PC-9 (cell line): ENCODE measurements around the gene B4GALT1. TPM values are rescaled to one million over a fixed set of nuclear protein-coding genes. Genes with fewer than 3 reads are reported as not detected.

Experiments used
- BruUV-seq: library from RNA; stranded (reverse); fragments of 400-500 nt; replicated peaks from 2 replicates; lab custom pipeline; 2021; lab: Mats Ljungman, UMichigan
- CTCF ChIA-PET: fragments of 300-600 bp; sonication (Branson Sonifier 250); formaldehyde crosslinking; loops from one replicate; lab custom pipeline; 2022; ENCODE audit warnings: antibody characterized with exemption; lab: Charles Lee
- POLR2A ChIA-PET: fragments of 300-600 bp; sonication (Branson Sonifier 250); formaldehyde crosslinking; loops from one replicate; lab custom pipeline; 2022; ENCODE audit warnings: antibody characterized with exemption; ENCODE audit not compliant: unreplicated experiment; lab: Charles Lee
- DNase-seq, 2 experiments: peaks; one replicate each; pipeline versions ENCODE4 v3.0.0 to v3.0.0-alpha.2; 2015 to 2022; ENCODE audit warnings: mixed read lengths in 1 of 2
- H2AFZ ChIP-seq: fragments of 200-600 bp; sonication (generic); 2 replicates; pipeline ENCODE4 v1.8.1; 2017; ENCODE audit warnings: antibody characterized with exemption
- H3F3A ChIP-seq: fragments of 200-600 bp; sonication (generic); 2 replicates; pipeline ENCODE4 v1.8.1; 2017; ENCODE audit warnings: antibody characterized with exemption, mild to moderate bottlenecking, low read depth; ENCODE audit not compliant: insufficient read depth
- H3K27ac ChIP-seq: fragments of 200-600 bp; sonication (generic); 2 replicates; pipeline ENCODE4 v1.6.1; 2016; ENCODE audit warnings: mixed run types
- H3K27me3 ChIP-seq: fragments of 200-600 bp; sonication (generic); 2 replicates; pipeline ENCODE4 v1.6.1; 2016; ENCODE audit warnings: low read depth, mixed run types; ENCODE audit not compliant: insufficient read depth
- H3K36me3 ChIP-seq: fragments of 200-600 bp; sonication (generic); 2 replicates; pipeline ENCODE4 v1.6.1; 2016; ENCODE audit warnings: low read depth, mixed run types
- H3K4me1 ChIP-seq: fragments of 200-600 bp; sonication (generic); replicated peaks from 2 replicates; pipeline ENCODE4 v1.6.1; 2016; ENCODE audit warnings: mixed run types; ENCODE audit not compliant: insufficient read depth
- H3K4me2 ChIP-seq: fragments of 200-600 bp; sonication (generic); 2 replicates; pipeline ENCODE4 v1.6.1; 2017; ENCODE audit warnings: mixed run types
- H3K4me3 ChIP-seq: fragments of 200-600 bp; sonication (generic); 2 replicates; pipeline ENCODE4 v1.6.1; 2016; ENCODE audit warnings: mixed run types
- H3K79me2 ChIP-seq: fragments of 200-600 bp; sonication (generic); 2 replicates; pipeline ENCODE4 v1.6.1; 2017; ENCODE audit warnings: low read depth, mixed run types
- H3K9me2 ChIP-seq: fragments of 200-600 bp; sonication (generic); 2 replicates; pipeline ENCODE4 v1.8.1; 2017; ENCODE audit warnings: mild to moderate bottlenecking; ENCODE audit not compliant: insufficient read depth
- H3K9me3 ChIP-seq: fragments of 200-600 bp; sonication (generic); 2 replicates; pipeline ENCODE4 v1.8.1; 2016; ENCODE audit warnings: low read depth; ENCODE audit not compliant: insufficient read depth
- H4K20me1 ChIP-seq: fragments of 200-600 bp; sonication (generic); 2 replicates; pipeline ENCODE4 v1.8.1; 2017; ENCODE audit not compliant: insufficient read depth
- CTCF ChIP-seq: fragments of 200-600 bp; sonication (generic); conservative IDR thresholded peaks from 2 replicates; pipeline ENCODE4 v1.6.1; 2017; ENCODE audit warnings: mixed run types, antibody characterized with exemption, mild to moderate bottlenecking, moderate library complexity
- EZH2 ChIP-seq: fragments of 200-600 bp; sonication (generic); IDR thresholded peaks from 2 replicates; pipeline ENCODE4 v1.8.0; 2017; ENCODE audit warnings: antibody characterized with exemption, low read depth
- intact Hi-C: fragments of 100-400 bp; cut with micrococcal nuclease; formaldehyde crosslinking; loops from one replicate; pipeline ENCODE4 v1.10.0; 2022; ENCODE audit not compliant: unreplicated experiment
- total RNA-seq: library from RNA; stranded (reverse); gene quantifications from 2 replicates; pipeline ENCODE4 v1.2.3, GENCODE V29; 2021

Gene B4GALT1
- total RNA-seq, 1 experiment from 2014 or later, result 87.2 TPM

DNA sequence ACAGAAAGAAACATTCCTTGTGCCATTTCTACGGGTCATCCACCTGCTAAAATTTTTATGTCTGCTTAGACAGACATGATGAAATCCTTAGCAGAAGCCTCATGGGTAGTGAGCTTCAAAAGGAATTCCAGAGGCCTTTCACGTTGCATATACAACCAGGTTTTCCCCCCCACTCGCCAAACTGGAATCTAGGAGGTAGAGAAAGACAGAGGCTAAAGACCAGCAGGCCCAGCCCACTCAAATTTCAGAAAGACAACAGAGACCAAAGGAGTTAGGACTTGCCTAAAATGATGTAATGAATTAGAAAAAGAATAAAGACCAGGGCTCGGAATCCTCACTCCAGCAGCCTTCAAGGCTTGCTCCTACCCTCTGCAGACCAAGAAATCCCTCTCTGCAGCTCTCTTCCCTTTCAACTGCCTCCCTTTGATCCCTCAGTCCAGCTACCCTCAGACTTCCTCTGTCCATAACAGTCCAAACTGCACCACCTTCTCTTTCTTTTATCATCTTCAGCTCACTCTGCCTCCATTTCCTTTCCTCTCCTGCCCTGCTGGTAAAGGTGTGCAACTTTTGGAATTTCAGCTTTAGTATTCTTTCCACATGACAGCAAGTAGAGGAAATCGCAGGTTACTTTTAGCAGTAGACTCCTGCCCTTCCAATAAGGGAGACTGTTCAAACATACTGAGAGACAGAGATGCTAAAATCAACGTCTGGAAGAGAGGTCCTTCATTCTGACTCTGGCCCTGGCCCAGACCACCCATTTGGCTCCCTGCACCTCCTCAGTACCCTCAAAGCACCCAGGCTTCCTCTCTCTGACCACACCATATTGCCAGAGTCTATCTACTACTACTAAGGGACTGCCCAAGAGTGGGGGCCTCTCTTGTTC is 8.9 kb downstream of the B4GALT1 start:
- Histone ChIP-seq H2AFZ (no peak overlapping the region), H3K4me1 (peaks cover 70% of the 10 kb centered on the region), H3K79me2 (peaks cover 89% of the 10 kb centered on the region), H3K9me3 (no peaks in the 10 kb centered on the region), H3K27ac (peak overlapping the region; percentile 99), H3K4me3 (peak overlapping the region; percentile 93; the same call in 1 of the 2 replicates), H4K20me1 (no peaks in the 10 kb centered on the region), H3K4me2 (peak overlapping the region; percentile 94), H3K9me2 (no peaks in the 10 kb centered on the region), H3F3A (peaks cover 57% of the 10 kb centered on the region), H3K27me3 (no peaks in the 10 kb centered on the region), H3K36me3 (0 out of 2 replicates have a peak, but pooled peaks cover 4% of the 10 kb centered on the region)
- TF ChIP-seq CTCF, result no peak
- TF ChIP-seq EZH2, result no peak
- peak in 1 of 2 experiments; percentile 55 for DNase-seq
- intact Hi-C loops, result no loop called here
- no TSS peak for BruUV-seq
- ChIA-PET POLR2A (interaction anchor here (0.6 to 0.7 kb wide), 2 partner anchors 9 to 185 kb away, joined by 4 to 9 read pairs; partner anchors contain the start of gene B4GALT1), CTCF (interaction anchor here (0.7 kb wide), 1 partner anchor 19 kb away, joined by 3 read pairs; no protein-coding TSS in a partner anchor)

DNA sequence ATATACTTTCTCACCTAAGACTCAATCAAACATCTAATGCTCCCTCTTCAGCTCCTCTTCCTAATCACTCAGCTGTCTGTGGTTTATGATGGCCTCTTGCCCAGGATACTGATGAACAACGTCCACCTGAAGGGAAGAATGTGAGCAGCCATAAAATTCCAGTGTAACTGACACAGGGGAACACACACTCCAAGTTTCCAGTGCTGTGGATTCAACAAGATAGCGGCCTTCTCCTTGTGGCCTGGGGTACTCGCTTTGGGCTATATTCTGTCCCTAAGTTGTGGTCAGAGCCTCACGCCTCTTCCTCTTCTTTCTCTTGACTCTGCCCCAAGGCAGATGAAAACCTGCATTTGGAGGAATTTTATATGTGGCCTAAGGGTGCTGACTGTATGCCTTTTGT is 11.7 kb downstream of the B4GALT1 start:
- H3K9me3 ChIP-seq, result no peaks in the 10 kb centered on the region
- ChIA-PET POLR2A (interaction anchor here (0.6 kb wide), 1 partner anchor 24 kb away, joined by 32 read pairs; no protein-coding TSS in a partner anchor), CTCF (no interaction called here)
- 0 out of 2 replicates have a peak, but pooled peaks cover 4% of the 10 kb centered on the region for H3K36me3 ChIP-seq
- DNase-seq, result no peak
- no peaks in the 10 kb centered on the region for H3K27me3 ChIP-seq
- H3K4me3 ChIP-seq, result no peak overlapping the region
- peaks cover 73% of the 10 kb centered on the region for H3K4me1 ChIP-seq
- no TSS peak for BruUV-seq
- H3K27ac ChIP-seq, result no peak overlapping the region
- H2AFZ ChIP-seq, result no peak overlapping the region
- peaks cover 55% of the 10 kb centered on the region for H3F3A ChIP-seq
- intact Hi-C loops, result no loop called here
- H3K79me2 ChIP-seq, result peaks cover 98% of the 10 kb centered on the region
- no peak overlapping the region for H3K4me2 ChIP-seq
- H3K9me2 ChIP-seq, result no peaks in the 10 kb centered on the region
- no peaks in the 10 kb centered on the region for H4K20me1 ChIP-seq
- TF ChIP-seq EZH2, result no peak
- TF ChIP-seq CTCF, result no peak

DNA sequence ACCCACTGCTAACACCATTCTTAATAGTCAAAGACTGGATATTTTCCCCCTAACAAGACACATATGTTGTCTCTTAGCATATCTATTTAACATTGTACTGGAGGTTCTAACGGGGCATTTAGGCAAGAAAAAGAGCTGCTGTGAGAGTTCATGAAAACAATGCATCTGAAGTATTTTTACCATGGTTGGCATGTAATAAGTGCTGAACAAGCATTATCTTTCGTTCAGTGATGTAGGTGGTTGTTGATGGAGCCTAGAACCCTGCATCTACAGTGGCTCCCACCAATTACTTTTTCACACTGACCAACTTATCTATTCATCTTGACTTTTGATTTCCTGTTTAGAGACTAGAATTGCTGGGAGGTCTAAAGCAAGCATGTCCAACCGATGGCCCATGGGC is 12.8 kb downstream of the B4GALT1 start:
- Histone ChIP-seq H3K27ac (no peak overlapping the region), H2AFZ (no peak overlapping the region), H3K9me3 (no peaks in the 10 kb centered on the region), H3K4me2 (no peak overlapping the region), H3K4me1 (peaks cover 64% of the 10 kb centered on the region), H3F3A (peaks cover 47% of the 10 kb centered on the region), H3K4me3 (no peak overlapping the region), H3K27me3 (no peaks in the 10 kb centered on the region), H3K9me2 (no peaks in the 10 kb centered on the region), H3K36me3 (0 out of 2 replicates have a peak, but pooled peaks cover 4% of the 10 kb centered on the region), H3K79me2 (peaks cover 96% of the 10 kb centered on the region), H4K20me1 (no peaks in the 10 kb centered on the region)
- TF ChIP-seq CTCF (no peak), EZH2 (no peak)
- no peak for DNase-seq
- BruUV-seq, result no TSS peak
- CTCF ChIA-PET, result no interaction called here
- POLR2A ChIA-PET, result no interaction called here
- intact Hi-C loops, result no loop called here
